ENCODE measurements around the gene KRTAP9-1. TPM values are rescaled to one million over a fixed set of nuclear protein-coding genes. Genes with fewer than 3 reads are reported as not detected.
"Not testable (repeated sequence)": the region's sequence is repeated elsewhere in the genome, so short reads cannot be mapped to it uniquely, and the experiment has no call there.

The KRTAP9-1 gene
- not detected in 2 replicates for total RNA-seq (2014; rRNA removed; shearing (Covaris generic))
- not detected in 2 replicates for polyA plus RNA-seq (2014; cell fraction: nucleus; rRNA removed)

GRCh38 chr17:41189837-41190318 lies at the start of gene KRTAP9-1:
KRTAP9-1 (plus strand) TSS chr17:41189887; CDS start chr17:41189887, 0 bp downstream.
- DNase-seq (ENCODE audit: extremely low read depth, low read depth), result not testable (repeated sequence)

GRCh38 chr17:41140360-41141131 lies 49.1 kb upstream of the KRTAP9-1 start, which contains the start of gene KRTAP4-6:
KRTAP4-6 (minus strand) TSS chr17:41140544; CDS start chr17:41140487, 57 bp downstream.
- DNase-seq (ENCODE audit: extremely low read depth, low read depth), result no peak

- no peak for DNase-seq (ENCODE audit: extremely low read depth, low read depth)
Observed at GRCh38 chr17:41141361-41141760, 48.3 kb upstream of the KRTAP9-1 start.

- DNase-seq (ENCODE audit: extremely low read depth, low read depth), result no peak
Observed at GRCh38 chr17:41144846-41145245, 44.8 kb upstream of the KRTAP9-1 start.

- no peak for DNase-seq (ENCODE audit: extremely low read depth, low read depth)
Observed at GRCh38 chr17:41145261-41145660, 44.4 kb upstream of the KRTAP9-1 start.

GRCh38 chr17:41147531-41148204 lies 42.0 kb upstream of the KRTAP9-1 start:
- no peak for DNase-seq (ENCODE audit: extremely low read depth, low read depth)

GRCh38 chr17:41148971-41149651 lies 40.6 kb upstream of the KRTAP9-1 start:
- not testable (repeated sequence) for DNase-seq (ENCODE audit: extremely low read depth, low read depth)

- no peak for DNase-seq (ENCODE audit: extremely low read depth, low read depth)
Observed at GRCh38 chr17:41149652-41149985, 40.1 kb upstream of the KRTAP9-1 start, which contains the start of gene KRTAP4-5. KRTAP4-5 (minus strand) TSS chr17:41149825; CDS start chr17:41149767, 58 bp downstream.

- no peak for DNase-seq (ENCODE audit: extremely low read depth, low read depth)
Observed at GRCh38 chr17:41150026-41150425, 39.7 kb upstream of the KRTAP9-1 start.

- DNase-seq (ENCODE audit: extremely low read depth, low read depth), result no peak
Observed at GRCh38 chr17:41151525-41151924, 38.2 kb upstream of the KRTAP9-1 start.

- DNase-seq (ENCODE audit: extremely low read depth, low read depth), result no peak
Observed at GRCh38 chr17:41153856-41154255, 35.8 kb upstream of the KRTAP9-1 start.

- not testable (repeated sequence) for DNase-seq (ENCODE audit: extremely low read depth, low read depth)
Observed at GRCh38 chr17:41160190-41160589, 29.5 kb upstream of the KRTAP9-1 start.

- DNase-seq (ENCODE audit: extremely low read depth, low read depth), result no peak
Observed at GRCh38 chr17:41160648-41161047, 29.0 kb upstream of the KRTAP9-1 start, which contains the start of gene KRTAP4-4. KRTAP4-4 (minus strand) TSS chr17:41160748; CDS start chr17:41160691, 57 bp downstream.

GRCh38 chr17:41163828-41164227 lies 25.9 kb upstream of the KRTAP9-1 start:
- no peak for DNase-seq (ENCODE audit: extremely low read depth, low read depth)

- no peak for DNase-seq (ENCODE audit: extremely low read depth, low read depth)
Observed at GRCh38 chr17:41167561-41167960, 22.1 kb upstream of the KRTAP9-1 start.

GRCh38 chr17:41168121-41168520 lies 21.6 kb upstream of the KRTAP9-1 start, which contains the start of gene KRTAP4-3:
KRTAP4-3 (minus strand) TSS chr17:41168221; CDS start chr17:41168172, 49 bp downstream.
- DNase-seq (ENCODE audit: extremely low read depth, low read depth), result no peak

- no peak for DNase-seq (ENCODE audit: extremely low read depth, low read depth)
Observed at GRCh38 chr17:41171886-41172285, 17.8 kb upstream of the KRTAP9-1 start.

GRCh38 chr17:41176744-41177387 lies 12.8 kb upstream of the KRTAP9-1 start:
- no peak for DNase-seq (ENCODE audit: extremely low read depth, low read depth)

GRCh38 chr17:41177727-41178271 lies 11.9 kb upstream of the KRTAP9-1 start, which contains the start of gene KRTAP4-2:
KRTAP4-2 (minus strand) TSS chr17:41178221; CDS start chr17:41178164, 57 bp downstream.
- no peak for DNase-seq (ENCODE audit: extremely low read depth, low read depth)

- DNase-seq (ENCODE audit: extremely low read depth, low read depth), result no peak
Observed at GRCh38 chr17:41178341-41178740, 11.3 kb upstream of the KRTAP9-1 start.
